ENCODE data around the gene HES4. TPM values are rescaled to one million over a fixed set of nuclear protein-coding genes. Genes with fewer than 3 reads are reported as not detected.

The HES4 gene
- total and polyA plus RNA-seq, 2 of the 13 experiments (the other 11 are each of a cell fraction or from before 2014, with no cell fraction given): 8.8 to 10.6 TPM

- no peak for TF ChIP-seq FOXC1 (CRISPR knock-in tag; IDR thresholded peaks at IDR 0.05; ENCODE audit: borderline replicate concordance)
- no peak for TF ChIP-seq ZNF605 (CRISPR knock-in tag; IDR thresholded peaks at IDR 0.05)
- TF ChIP-seq GABPA (IDR thresholded peaks at IDR 0.05; ENCODE audit: low read depth, low read length): no peak
- no peak for TF ChIP-seq GABPA (CRISPR knock-in tag; IDR thresholded peaks at IDR 0.05; ENCODE audit: low read depth)
- TF ChIP-seq ZNF547 (CRISPR knock-in tag; IDR thresholded peaks at IDR 0.05): no peak
- TF ChIP-seq ZFP37 (CRISPR knock-in tag; IDR thresholded peaks at IDR 0.05; ENCODE audit: borderline replicate concordance): peak; percentile 82; the same call in 1 of the 2 replicates
- TF ChIP-seq, protein P1, sequence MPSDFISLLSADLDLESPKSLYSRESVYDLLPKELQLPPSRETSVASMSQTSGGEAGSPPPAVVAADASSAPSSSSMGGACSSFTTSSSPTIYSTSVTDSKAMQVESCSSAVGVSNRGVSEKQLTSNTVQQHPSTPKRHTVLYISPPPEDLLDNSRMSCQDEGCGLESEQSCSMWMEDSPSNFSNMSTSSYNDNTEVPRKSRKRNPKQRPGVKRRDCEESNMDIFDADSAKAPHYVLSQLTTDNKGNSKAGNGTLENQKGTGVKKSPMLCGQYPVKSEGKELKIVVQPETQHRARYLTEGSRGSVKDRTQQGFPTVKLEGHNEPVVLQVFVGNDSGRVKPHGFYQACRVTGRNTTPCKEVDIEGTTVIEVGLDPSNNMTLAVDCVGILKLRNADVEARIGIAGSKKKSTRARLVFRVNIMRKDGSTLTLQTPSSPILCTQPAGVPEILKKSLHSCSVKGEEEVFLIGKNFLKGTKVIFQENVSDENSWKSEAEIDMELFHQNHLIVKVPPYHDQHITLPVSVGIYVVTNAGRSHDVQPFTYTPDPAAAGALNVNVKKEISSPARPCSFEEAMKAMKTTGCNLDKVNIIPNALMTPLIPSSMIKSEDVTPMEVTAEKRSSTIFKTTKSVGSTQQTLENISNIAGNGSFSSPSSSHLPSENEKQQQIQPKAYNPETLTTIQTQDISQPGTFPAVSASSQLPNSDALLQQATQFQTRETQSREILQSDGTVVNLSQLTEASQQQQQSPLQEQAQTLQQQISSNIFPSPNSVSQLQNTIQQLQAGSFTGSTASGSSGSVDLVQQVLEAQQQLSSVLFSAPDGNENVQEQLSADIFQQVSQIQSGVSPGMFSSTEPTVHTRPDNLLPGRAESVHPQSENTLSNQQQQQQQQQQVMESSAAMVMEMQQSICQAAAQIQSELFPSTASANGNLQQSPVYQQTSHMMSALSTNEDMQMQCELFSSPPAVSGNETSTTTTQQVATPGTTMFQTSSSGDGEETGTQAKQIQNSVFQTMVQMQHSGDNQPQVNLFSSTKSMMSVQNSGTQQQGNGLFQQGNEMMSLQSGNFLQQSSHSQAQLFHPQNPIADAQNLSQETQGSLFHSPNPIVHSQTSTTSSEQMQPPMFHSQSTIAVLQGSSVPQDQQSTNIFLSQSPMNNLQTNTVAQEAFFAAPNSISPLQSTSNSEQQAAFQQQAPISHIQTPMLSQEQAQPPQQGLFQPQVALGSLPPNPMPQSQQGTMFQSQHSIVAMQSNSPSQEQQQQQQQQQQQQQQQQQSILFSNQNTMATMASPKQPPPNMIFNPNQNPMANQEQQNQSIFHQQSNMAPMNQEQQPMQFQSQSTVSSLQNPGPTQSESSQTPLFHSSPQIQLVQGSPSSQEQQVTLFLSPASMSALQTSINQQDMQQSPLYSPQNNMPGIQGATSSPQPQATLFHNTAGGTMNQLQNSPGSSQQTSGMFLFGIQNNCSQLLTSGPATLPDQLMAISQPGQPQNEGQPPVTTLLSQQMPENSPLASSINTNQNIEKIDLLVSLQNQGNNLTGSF (CRISPR knock-in tag; IDR thresholded peaks at IDR 0.05): no peak
- TF ChIP-seq XBP1 (CRISPR knock-in tag; IDR thresholded peaks at IDR 0.05): 0 out of 2 replicates have a peak, but pooled peaks have one; percentile 27
- no peak for TF ChIP-seq THAP9 (CRISPR knock-in tag; IDR thresholded peaks at IDR 0.05; ENCODE audit: borderline replicate concordance)
- TF ChIP-seq ELF3 (CRISPR knock-in tag; IDR thresholded peaks at IDR 0.05): no peak
- peak; percentile 63; the same call in 1 of the 2 replicates for TF ChIP-seq HNF1B (CRISPR knock-in tag; IDR thresholded peaks at IDR 0.05)
- TF ChIP-seq SIX4 (CRISPR knock-in tag; IDR thresholded peaks at IDR 0.05): no peak
- TF ChIP-seq ZNF614 (CRISPR knock-in tag; IDR thresholded peaks at IDR 0.05; ENCODE audit: borderline replicate concordance): peak; percentile 38; the same call in 1 of the 2 replicates
- no peak for TF ChIP-seq CCAR2 (optimal IDR thresholded peaks at IDR 0.05; ENCODE audit: low read depth, low read length)
- TF ChIP-seq, protein P2, sequence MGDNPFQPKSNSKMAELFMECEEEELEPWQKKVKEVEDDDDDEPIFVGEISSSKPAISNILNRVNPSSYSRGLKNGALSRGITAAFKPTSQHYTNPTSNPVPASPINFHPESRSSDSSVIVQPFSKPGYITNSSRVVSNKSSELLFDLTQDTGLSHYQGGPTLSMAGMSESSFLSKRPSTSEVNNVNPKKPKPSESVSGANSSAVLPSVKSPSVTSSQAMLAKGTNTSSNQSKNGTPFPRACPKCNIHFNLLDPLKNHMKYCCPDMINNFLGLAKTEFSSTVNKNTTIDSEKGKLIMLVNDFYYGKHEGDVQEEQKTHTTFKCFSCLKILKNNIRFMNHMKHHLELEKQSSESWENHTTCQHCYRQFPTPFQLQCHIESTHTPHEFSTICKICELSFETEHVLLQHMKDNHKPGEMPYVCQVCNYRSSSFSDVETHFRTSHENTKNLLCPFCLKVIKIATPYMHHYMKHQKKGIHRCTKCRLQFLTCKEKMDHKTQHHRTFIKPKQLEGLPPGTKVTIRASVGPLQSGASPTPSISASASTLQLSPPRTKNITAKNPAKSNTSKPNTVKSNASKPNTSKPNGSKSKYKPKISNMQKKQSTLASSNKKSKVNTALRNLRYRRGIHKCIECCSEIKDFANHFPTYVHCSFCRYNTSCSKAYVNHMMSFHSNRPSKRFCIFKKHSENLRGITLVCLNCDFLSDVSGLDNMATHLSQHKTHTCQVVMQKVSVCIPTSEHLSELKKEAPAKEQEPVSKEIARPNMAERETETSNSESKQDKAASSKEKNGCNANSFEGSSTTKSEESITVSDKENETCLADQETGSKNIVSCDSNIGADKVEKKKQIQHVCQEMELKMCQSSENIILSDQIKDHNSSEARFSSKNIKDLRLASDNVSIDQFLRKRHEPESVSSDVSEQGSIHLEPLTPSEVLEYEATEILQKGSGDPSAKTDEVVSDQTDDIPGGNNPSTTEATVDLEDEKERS (CRISPR knock-in tag; IDR thresholded peaks at IDR 0.05): no peak
- TF ChIP-seq ETV6 (CRISPR knock-in tag; conservative IDR thresholded peaks at IDR 0.05): no peak
These were observed 19.1 kb downstream of the HES4 start (continued) for GRCh38 chr1:980602-981395.

Measured in HepG2 (cell line).